Vagina (tissue), 2 donors: ENCODE results near the gene AGFG1.

ENCODE experiments used
- POLR2A ChIP-seq, 2 donors: fragments of 450-650 bp; IDR thresholded peaks; one replicate each; pipeline ENCODE4 v1.6.1; 2017; ENCODE audit warnings: antibody characterized with exemption in 2 of 2, mild to moderate bottlenecking in 2 of 2, moderate library complexity in 2 of 2
- POLR2AphosphoS5 ChIP-seq, 2 donors: sonication (generic); formaldehyde crosslinking; IDR thresholded peaks; one replicate each; pipeline ENCODE4 v1.9.0; 2017; ENCODE audit warnings: antibody characterized with exemption in 2 of 2, mild to moderate bottlenecking in 2 of 2, low read depth in 1 of 2; ENCODE audit not compliant: insufficient read depth in 1 of 2
- TF ChIP-seq, protein P1 (sequence below), 3 experiments: fragments of 450-650 bp in 2 of 3; fragments of 200-600 bp in 1 of 3; sonication (generic) in 1 of 3; IDR thresholded peaks; one replicate each; pipeline ENCODE4 v1.5.1; 2017 to 2019; ENCODE audit warnings: antibody characterized with exemption in 3 of 3, mild to moderate bottlenecking in 2 of 3, moderate library complexity in 2 of 3

DNA sequence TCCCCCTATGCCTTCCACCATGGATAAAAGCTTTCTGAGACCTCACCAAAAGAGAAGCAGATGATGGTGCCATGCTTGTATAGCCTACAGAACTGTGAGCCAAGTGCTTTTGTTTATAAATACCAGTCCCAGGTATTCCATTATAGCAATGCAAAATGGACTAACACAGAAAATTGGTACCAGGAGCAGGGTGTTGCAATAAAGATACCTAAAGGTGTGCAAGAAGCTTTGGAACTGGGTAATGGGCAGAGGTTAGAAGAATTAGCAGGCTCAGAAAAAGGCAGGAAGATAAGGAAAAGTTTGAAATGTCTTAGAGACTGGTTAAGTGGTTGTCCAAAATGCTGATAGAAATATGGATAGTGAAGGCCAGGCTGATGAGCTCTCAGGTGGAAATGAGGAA lies 110.4 kb downstream of the AGFG1 start:
- TF ChIP-seq, protein P1, sequence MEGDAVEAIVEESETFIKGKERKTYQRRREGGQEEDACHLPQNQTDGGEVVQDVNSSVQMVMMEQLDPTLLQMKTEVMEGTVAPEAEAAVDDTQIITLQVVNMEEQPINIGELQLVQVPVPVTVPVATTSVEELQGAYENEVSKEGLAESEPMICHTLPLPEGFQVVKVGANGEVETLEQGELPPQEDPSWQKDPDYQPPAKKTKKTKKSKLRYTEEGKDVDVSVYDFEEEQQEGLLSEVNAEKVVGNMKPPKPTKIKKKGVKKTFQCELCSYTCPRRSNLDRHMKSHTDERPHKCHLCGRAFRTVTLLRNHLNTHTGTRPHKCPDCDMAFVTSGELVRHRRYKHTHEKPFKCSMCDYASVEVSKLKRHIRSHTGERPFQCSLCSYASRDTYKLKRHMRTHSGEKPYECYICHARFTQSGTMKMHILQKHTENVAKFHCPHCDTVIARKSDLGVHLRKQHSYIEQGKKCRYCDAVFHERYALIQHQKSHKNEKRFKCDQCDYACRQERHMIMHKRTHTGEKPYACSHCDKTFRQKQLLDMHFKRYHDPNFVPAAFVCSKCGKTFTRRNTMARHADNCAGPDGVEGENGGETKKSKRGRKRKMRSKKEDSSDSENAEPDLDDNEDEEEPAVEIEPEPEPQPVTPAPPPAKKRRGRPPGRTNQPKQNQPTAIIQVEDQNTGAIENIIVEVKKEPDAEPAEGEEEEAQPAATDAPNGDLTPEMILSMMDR (IDR thresholded peaks at IDR 0.05) = no peak
- TF ChIP-seq POLR2A (IDR thresholded peaks at IDR 0.05) = no peak
- no peak for TF ChIP-seq POLR2AphosphoS5 (IDR thresholded peaks at IDR 0.05; ENCODE audit: insufficient read depth in 1 of 2, low read depth in 1 of 2)
